ENCODE measurements around the gene PPAT.

PPAT gene

DNA sequence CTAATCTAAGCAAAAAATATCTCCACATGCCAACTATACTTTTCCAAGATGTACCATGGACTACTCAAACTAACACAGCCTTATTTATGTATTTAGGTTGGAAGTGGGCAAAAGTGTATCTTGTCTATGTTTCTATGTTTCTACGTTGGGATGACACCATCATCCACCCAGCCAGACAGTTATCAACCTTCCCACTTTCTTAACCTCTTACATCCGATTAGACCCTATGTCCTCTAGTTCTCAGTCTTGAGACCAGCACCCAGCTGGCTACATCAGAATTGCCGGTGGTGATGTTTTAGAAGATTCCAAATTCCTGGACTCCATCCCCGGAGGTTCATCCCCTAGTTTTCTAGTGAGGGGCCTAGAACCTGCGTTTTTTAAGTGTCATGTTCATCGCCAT lies 47.1 kb downstream of the PPAT start:
- H4K91ac ChIP-seq (ENCODE audit: low read length): no peak overlapping the region

DNA sequence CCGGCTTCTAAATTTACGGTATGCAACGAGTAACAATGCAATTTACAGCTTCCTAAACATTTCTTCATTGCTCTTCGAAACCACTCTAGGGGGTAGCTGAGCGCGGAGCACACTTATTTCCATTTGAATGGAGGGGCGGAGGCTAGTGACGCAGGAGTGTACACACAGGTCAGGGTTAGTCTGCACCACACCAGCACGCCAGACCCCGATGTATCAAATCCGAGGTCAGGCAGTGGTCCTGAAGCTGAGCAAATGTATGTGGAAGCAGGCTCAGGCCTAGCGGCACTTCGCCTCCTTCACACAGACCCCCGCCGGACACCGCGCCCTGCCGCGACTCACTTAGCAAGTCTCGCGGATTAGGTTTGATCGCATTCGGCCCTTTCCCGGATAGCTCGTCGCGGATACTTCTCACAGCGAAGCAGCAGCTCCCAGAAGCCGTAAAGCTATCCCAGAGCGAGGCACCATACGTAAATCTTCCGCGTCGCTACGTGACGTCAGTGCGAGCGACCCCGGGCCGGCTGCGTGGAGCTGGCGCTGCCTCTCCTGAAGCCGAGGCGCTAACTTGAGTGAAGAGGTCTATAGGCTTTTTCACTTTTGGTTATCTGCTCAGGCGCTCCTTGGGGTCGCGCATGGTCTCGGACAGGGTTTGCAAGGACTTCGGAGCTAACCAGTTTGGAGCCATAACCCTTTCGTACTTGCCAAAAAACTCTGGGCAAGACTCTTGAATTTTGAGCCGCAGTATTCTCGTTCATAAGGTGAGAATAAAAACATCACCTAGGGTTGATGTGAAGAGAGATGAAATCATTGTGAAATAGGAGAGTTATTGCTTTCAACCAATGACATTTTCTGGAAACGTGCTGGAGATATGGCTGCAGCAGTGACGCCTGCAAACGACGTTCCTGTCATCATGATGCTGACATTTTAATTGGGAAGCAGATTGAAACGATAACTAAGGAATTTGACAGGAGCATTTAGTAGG lies 48.1 kb downstream of the PPAT start, which contains the start of gene AASDH:
Gene AASDH, minus strand, starts transcription at position 469 of the 979 bp plus-strand sequence. CDS start 3,192 bp downstream, outside the sequence.
- no peak within 1 kb of the TSS for H2BK15ac ChIP-seq (ENCODE audit: low read depth, poor library complexity, severe bottlenecking)
- H3K9ac ChIP-seq (ENCODE audit: low read length): peak within 1 kb of the TSS; percentile 97
- no peaks in the 10 kb centered on the region for H3K4me1 ChIP-seq (ENCODE audit: control insufficient read depth, insufficient read depth, low read depth, low read length)
- peak within 1 kb of the TSS; percentile 93 for H3K27ac ChIP-seq (ENCODE audit: low read length, poor library complexity, severe bottlenecking)
- H3K23ac ChIP-seq (ENCODE audit: low read length in 2 of 2): no peak within 1 kb of the TSS
- peaks cover 21% of the 10 kb centered on the region for H3K79me1 ChIP-seq (replicated peaks; ENCODE audit: low read length, poor library complexity, severe bottlenecking)
- peak within 1 kb of the TSS; percentile 3 to 96 for H3K18ac ChIP-seq (ENCODE audit: low read depth in 1 of 2, low read length in 2 of 2)
- peak within 1 kb of the TSS; percentile 96 for H3K4me2 ChIP-seq (ENCODE audit: low read length, poor library complexity, severe bottlenecking)
- H3K27me3 ChIP-seq (ENCODE audit: control insufficient read depth in 1 of 2, insufficient read depth in 1 of 2, low read length in 2 of 2): no peaks in the 10 kb centered on the region
- no peak within 1 kb of the TSS for H2BK120ac ChIP-seq (ENCODE audit: low read depth, low read length)
- WGBS: under 1% methylated on average over 57 of the region's 57 CpGs
- DNase-seq: peak; percentile 97
- H2BK5ac ChIP-seq (ENCODE audit: low read depth, low read length, poor library complexity, severe bottlenecking): no peak within 1 kb of the TSS
- H3K4ac ChIP-seq (ENCODE audit: low read depth in 1 of 2, low read length in 2 of 2): no peak within 1 kb of the TSS
- H3K36me3 ChIP-seq (ENCODE audit: control insufficient read depth in 1 of 2, insufficient read depth in 2 of 2, low read depth in 1 of 2, low read length in 2 of 2): peaks cover 0 to 2% of the 10 kb centered on the region in 2 experiments
- H2AK5ac ChIP-seq (ENCODE audit: low read length, severe bottlenecking): peak within 1 kb of the TSS; percentile 48
- peak within 1 kb of the TSS; percentile 67 to 90 for H3K4me3 ChIP-seq (ENCODE audit: insufficient read depth in 1 of 2, low read depth in 1 of 2, low read length in 2 of 2)
- peak within 1 kb of the TSS in 1 of 2 experiments; percentile 85 for H3K14ac ChIP-seq (ENCODE audit: low read length in 2 of 2)
- H2AFZ ChIP-seq (ENCODE audit: low read depth, low read length): peak within 1 kb of the TSS; percentile 96
- peak within 1 kb of the TSS; percentile 77 for H4K91ac ChIP-seq (ENCODE audit: low read length)
- no peaks in the 10 kb centered on the region for H3K9me3 ChIP-seq (ENCODE audit: control insufficient read depth, low read length)
- no peak within 1 kb of the TSS for H2BK12ac ChIP-seq (ENCODE audit: low read length in 2 of 2)
- peak within 1 kb of the TSS; percentile 93 for H4K8ac ChIP-seq (ENCODE audit: low read length)

More for the DNA sequence above, 47.1 kb downstream of the PPAT start:
- Histone ChIP-seq H3K4me3 (ENCODE audit: insufficient read depth in 1 of 2, low read depth in 1 of 2, low read length in 2 of 2) (peak overlapping the region in 1 of 2 experiments; percentile 90), H3K23ac (ENCODE audit: low read length in 2 of 2) (no peak overlapping the region), H3K9me3 (ENCODE audit: control insufficient read depth, low read length) (no peaks in the 10 kb centered on the region), H3K27ac (ENCODE audit: low read length, poor library complexity, severe bottlenecking) (no peak overlapping the region), H2BK120ac (ENCODE audit: low read depth, low read length) (no peak overlapping the region), H3K4ac (ENCODE audit: low read depth in 1 of 2, low read length in 2 of 2) (no peak overlapping the region), H3K18ac (ENCODE audit: low read depth in 1 of 2, low read length in 2 of 2) (no peak overlapping the region), H3K27me3 (ENCODE audit: control insufficient read depth in 1 of 2, insufficient read depth in 1 of 2, low read length in 2 of 2) (no peaks in the 10 kb centered on the region), H2BK5ac (ENCODE audit: low read depth, low read length, poor library complexity, severe bottlenecking) (no peak overlapping the region), H3K79me1 (replicated peaks; ENCODE audit: low read length, poor library complexity, severe bottlenecking) (peaks cover 21% of the 10 kb centered on the region), H2AK5ac (ENCODE audit: low read length, severe bottlenecking) (no peak overlapping the region), H2AFZ (ENCODE audit: low read depth, low read length) (no peak overlapping the region), H2BK15ac (ENCODE audit: low read depth, poor library complexity, severe bottlenecking) (no peak overlapping the region), H4K8ac (ENCODE audit: low read length) (no peak overlapping the region), H3K36me3 (ENCODE audit: control insufficient read depth in 1 of 2, insufficient read depth in 2 of 2, low read depth in 1 of 2, low read length in 2 of 2) (no peaks in the 10 kb centered on the region), H3K4me1 (ENCODE audit: control insufficient read depth, insufficient read depth, low read depth, low read length) (no peaks in the 10 kb centered on the region), H2BK12ac (ENCODE audit: low read length in 2 of 2) (no peak overlapping the region), H3K9ac (ENCODE audit: low read length) (peak overlapping the region; percentile 97), H3K14ac (ENCODE audit: low read length in 2 of 2) (no peak overlapping the region), H3K4me2 (ENCODE audit: low read length, poor library complexity, severe bottlenecking) (peak overlapping the region; percentile 96)
- WGBS: 51% methylated on average over 6 of the region's 6 CpGs
- peak; percentile 12 for DNase-seq

DNA sequence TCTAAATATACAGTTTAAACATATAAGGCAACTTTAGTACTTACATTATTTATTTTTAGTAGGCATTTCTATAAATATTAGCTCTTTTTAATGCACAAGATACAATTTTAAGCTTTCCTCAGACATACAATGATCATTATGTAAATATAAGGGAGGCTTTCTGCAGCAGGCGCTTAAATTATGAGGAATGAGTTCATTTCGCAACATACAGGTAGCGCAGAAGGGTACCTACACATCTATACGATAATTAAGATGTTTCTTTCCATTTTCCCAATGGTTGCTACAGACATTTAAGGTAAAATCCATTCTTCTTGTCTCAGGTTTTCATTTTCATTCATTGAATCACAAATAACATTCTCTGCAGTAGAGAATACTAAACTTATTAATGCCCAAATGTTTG lies 49.3 kb downstream of the PPAT start:
- no peak overlapping the region for H2BK120ac ChIP-seq (ENCODE audit: low read depth, low read length)
- no peak overlapping the region for H3K4me2 ChIP-seq (ENCODE audit: low read length, poor library complexity, severe bottlenecking)
- no peak overlapping the region for H3K14ac ChIP-seq (ENCODE audit: low read length in 2 of 2)
- H3K36me3 ChIP-seq (ENCODE audit: control insufficient read depth in 1 of 2, insufficient read depth in 2 of 2, low read depth in 1 of 2, low read length in 2 of 2): peaks cover 0 to 5% of the 10 kb centered on the region in 2 experiments
- H3K79me1 ChIP-seq (replicated peaks; ENCODE audit: low read length, poor library complexity, severe bottlenecking): peaks cover 18% of the 10 kb centered on the region
- no peak overlapping the region for H2AFZ ChIP-seq (ENCODE audit: low read depth, low read length)
- no peak overlapping the region for H2BK5ac ChIP-seq (ENCODE audit: low read depth, low read length, poor library complexity, severe bottlenecking)
- 100% methylated on average over 4 of the region's 4 CpGs for WGBS
- no peak for DNase-seq
- H3K4ac ChIP-seq (ENCODE audit: low read depth in 1 of 2, low read length in 2 of 2): no peak overlapping the region
- no peaks in the 10 kb centered on the region for H3K27me3 ChIP-seq (ENCODE audit: control insufficient read depth in 1 of 2, insufficient read depth in 1 of 2, low read length in 2 of 2)
- no peak overlapping the region for H2AK5ac ChIP-seq (ENCODE audit: low read length, severe bottlenecking)
- no peak overlapping the region for H4K8ac ChIP-seq (ENCODE audit: low read length)
- H2BK15ac ChIP-seq (ENCODE audit: low read depth, poor library complexity, severe bottlenecking): no peak overlapping the region
- H4K91ac ChIP-seq (ENCODE audit: low read length): no peak overlapping the region
- peak overlapping the region in 1 of 2 experiments; percentile 68 for H3K4me3 ChIP-seq (ENCODE audit: insufficient read depth in 1 of 2, low read depth in 1 of 2, low read length in 2 of 2)
- H3K9me3 ChIP-seq (ENCODE audit: control insufficient read depth, low read length): no peaks in the 10 kb centered on the region
- H3K4me1 ChIP-seq (ENCODE audit: control insufficient read depth, insufficient read depth, low read depth, low read length): no peaks in the 10 kb centered on the region
- no peak overlapping the region for H2BK12ac ChIP-seq (ENCODE audit: low read length in 2 of 2)
- peak overlapping the region; percentile 97 for H3K9ac ChIP-seq (ENCODE audit: low read length)
- H3K23ac ChIP-seq (ENCODE audit: low read length in 2 of 2): no peak overlapping the region
- H3K27ac ChIP-seq (ENCODE audit: low read length, poor library complexity, severe bottlenecking): no peak overlapping the region
- no peak overlapping the region for H3K18ac ChIP-seq (ENCODE audit: low read depth in 1 of 2, low read length in 2 of 2)

DNA sequence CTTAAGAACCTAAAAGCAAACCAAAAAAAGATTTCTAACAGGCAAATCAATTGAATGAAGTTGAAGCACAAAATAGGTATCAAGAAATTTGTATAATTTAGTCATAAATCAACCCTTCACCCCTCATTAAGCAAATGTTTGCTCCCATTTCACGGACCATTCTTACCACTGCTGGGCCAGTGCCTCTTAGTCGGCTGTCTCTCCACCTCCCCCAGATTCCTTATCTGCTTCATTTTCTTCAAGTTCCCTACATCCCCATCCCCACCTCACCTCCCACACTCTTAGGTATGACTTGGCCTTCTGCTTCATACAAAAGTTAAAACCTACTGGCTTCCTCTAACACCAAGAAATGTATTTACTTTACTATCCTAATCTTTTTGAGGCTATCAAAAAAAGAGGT lies 60.0 kb downstream of the PPAT start:
- H2AK5ac ChIP-seq (ENCODE audit: low read length, severe bottlenecking): no peak overlapping the region
- no peaks in the 10 kb centered on the region for H3K4me1 ChIP-seq (ENCODE audit: control insufficient read depth, insufficient read depth, low read depth, low read length)
- H3K4me2 ChIP-seq (ENCODE audit: low read length, poor library complexity, severe bottlenecking): no peak overlapping the region
- H3K27ac ChIP-seq (ENCODE audit: low read length, poor library complexity, severe bottlenecking): no peak overlapping the region
- H3K27me3 ChIP-seq (ENCODE audit: control insufficient read depth in 1 of 2, insufficient read depth in 1 of 2, low read length in 2 of 2): no peaks in the 10 kb centered on the region
- no peak overlapping the region for H3K4ac ChIP-seq (ENCODE audit: low read depth in 1 of 2, low read length in 2 of 2)
- H3K14ac ChIP-seq (ENCODE audit: low read length in 2 of 2): no peak overlapping the region
- no peak overlapping the region for H4K8ac ChIP-seq (ENCODE audit: low read length)
- no peak overlapping the region for H2BK5ac ChIP-seq (ENCODE audit: low read depth, low read length, poor library complexity, severe bottlenecking)
- H3K79me1 ChIP-seq (replicated peaks; ENCODE audit: low read length, poor library complexity, severe bottlenecking): no peaks in the 10 kb centered on the region
- H3K4me3 ChIP-seq (ENCODE audit: insufficient read depth in 1 of 2, low read depth in 1 of 2, low read length in 2 of 2): no peak overlapping the region
- no peak overlapping the region for H2AFZ ChIP-seq (ENCODE audit: low read depth, low read length)
- DNase-seq: no peak
- H3K23ac ChIP-seq (ENCODE audit: low read length in 2 of 2): no peak overlapping the region
- no peak overlapping the region for H2BK120ac ChIP-seq (ENCODE audit: low read depth, low read length)
- H2BK12ac ChIP-seq (ENCODE audit: low read length in 2 of 2): no peak overlapping the region
- H3K9ac ChIP-seq (ENCODE audit: low read length): no peak overlapping the region
- no peak overlapping the region for H3K18ac ChIP-seq (ENCODE audit: low read depth in 1 of 2, low read length in 2 of 2)
- H3K36me3 ChIP-seq (ENCODE audit: control insufficient read depth in 1 of 2, insufficient read depth in 2 of 2, low read depth in 1 of 2, low read length in 2 of 2): peaks cover 0 to 35% of the 10 kb centered on the region in 2 experiments
- no peak overlapping the region for H4K91ac ChIP-seq (ENCODE audit: low read length)
- H2BK15ac ChIP-seq (ENCODE audit: low read depth, poor library complexity, severe bottlenecking): no peak overlapping the region
- no peaks in the 10 kb centered on the region for H3K9me3 ChIP-seq (ENCODE audit: control insufficient read depth, low read length)
- 90% methylated on average over 2 of the region's 2 CpGs for WGBS

Data from mesenchymal stem cell (in vitro differentiated cells and primary cell).